K562 (cell line): ENCODE results near the gene DAAM1. TPM values are rescaled to one million over a fixed set of nuclear protein-coding genes. Genes with fewer than 3 reads are reported as not detected.

ENCODE experiments used
- ATAC-seq: fragments of 200-7000 bp; cut with Tn5 transposase; 3 replicates; pipeline ENCODE4 v1.9.1; 2020; ENCODE audit warnings: moderate library complexity
- BruUV-seq: library from RNA; stranded (reverse); fragments of 400-500 nt; replicated peaks from 2 replicates; lab custom pipeline; 2021; lab: Mats Ljungman, UMichigan
- CTCF ChIA-PET: fragments of 300-600 bp; formaldehyde crosslinking; extraction: SDS; loops from one replicate; lab custom pipeline; 2021; ENCODE audit warnings: low intra/inter-chr PET ratio; lab: Yijun Ruan, JAX
- POLR2A ChIA-PET: fragments of 300-600, 350-650 bp; sonication (Branson Sonifier 250); formaldehyde crosslinking; extraction: SDS; loops from one replicate; lab custom pipeline; 2021; ENCODE audit warnings: antibody characterized with exemption, inconsistent platforms; lab: Yijun Ruan, JAX
- DNase-seq, 4 experiments: peaks; one replicate each; pipeline versions ENCODE4 v3.0.0 to v3.0.0-alpha.2; 2011 to 2018; ENCODE audit warnings: low spot score in 3 of 4, mixed read lengths in 3 of 4; ENCODE audit errors: extremely low read depth in 1 of 4
- FAIRE-seq: peaks from 2 replicates; lab custom pipeline; 2011; peaks lifted over from hg19 to GRCh38; lab: Jason Lieb, UNC
- H2AFZ ChIP-seq: 2 replicates; pipeline ENCODE4 v1.6.0; 2011; ENCODE audit warnings: low read depth, low read length, control low read depth, inconsistent platforms
- H3K27ac ChIP-seq: fragments of 200-600 bp; 3 replicates; pipeline ENCODE4 v1.8.0; 2011; ENCODE audit warnings: low read depth, mild to moderate bottlenecking, control low read depth, inconsistent platforms, low read length, moderate library complexity, mixed read lengths; ENCODE audit errors: extremely low read depth
- H3K27me3 ChIP-seq, 2 experiments: fragments of 300-600 bp in 1 of 2; 2 replicates in 1 of 2; 3 replicates in 1 of 2; pipeline versions ENCODE4 v1.6.0 to v1.8.0; 2011; ENCODE audit warnings: inconsistent platforms in 2 of 2, low read length in 2 of 2, mild to moderate bottlenecking in 1 of 2, mixed read lengths in 1 of 2, moderate library complexity in 1 of 2; ENCODE audit not compliant: control insufficient read depth in 2 of 2, insufficient read depth in 2 of 2
- H3K36me3 ChIP-seq: fragments of 300-600 bp; 3 replicates; pipeline ENCODE4 v1.8.0; 2011; ENCODE audit warnings: mild to moderate bottlenecking, low read length, inconsistent platforms; ENCODE audit not compliant: control insufficient read depth, insufficient read depth
- H3K4me1 ChIP-seq, 2 experiments: fragments of 200-600 bp in 1 of 2; replicated peaks in 1 of 2; 2 replicates in 1 of 2; 3 replicates in 1 of 2; pipeline versions ENCODE4 v1.5.1 to v1.8.0; 2011; ENCODE audit warnings: inconsistent platforms in 2 of 2, low read length in 2 of 2, mild to moderate bottlenecking in 1 of 2, mixed read lengths in 1 of 2, moderate library complexity in 1 of 2; ENCODE audit not compliant: control insufficient read depth in 2 of 2, insufficient read depth in 2 of 2
- H3K4me2 ChIP-seq: 2 replicates; pipeline ENCODE4 v1.6.1; 2011; ENCODE audit warnings: low read length, control low read depth, inconsistent platforms, mixed read lengths; ENCODE audit not compliant: insufficient read depth
- H3K4me3 ChIP-seq: fragments of 200-600 bp; sonication (generic), shearing (Covaris generic); 2 replicates; pipeline ENCODE4 v1.5.1; 2016; ENCODE audit warnings: control low read depth, inconsistent platforms
- H3K79me2 ChIP-seq: fragments of 200-600 bp; 3 replicates; pipeline ENCODE4 v1.8.0; 2011; ENCODE audit warnings: low read length, inconsistent platforms; ENCODE audit not compliant: control insufficient read depth, insufficient read depth
- H3K9ac ChIP-seq, 2 experiments: 2 replicates each; pipeline versions ENCODE4 v1.6.0 to v1.6.1; 2011; ENCODE audit warnings: low read depth in 2 of 2, low read length in 2 of 2, control low read depth in 1 of 2, inconsistent platforms in 1 of 2, mild to moderate bottlenecking in 1 of 2, mixed read lengths in 1 of 2; ENCODE audit not compliant: insufficient read depth in 1 of 2
- H3K9me1 ChIP-seq: one replicate; pipeline ENCODE4 v1.6.0; 2011; ENCODE audit warnings: inconsistent platforms, mild to moderate bottlenecking, low read length, moderate library complexity; ENCODE audit not compliant: control insufficient read depth, insufficient read depth
- H3K9me3 ChIP-seq: replicated peaks from 2 replicates; pipeline ENCODE4 v1.5.1; 2011; ENCODE audit warnings: low read depth, low read length, inconsistent platforms; ENCODE audit not compliant: control insufficient read depth, insufficient read depth
- H4K20me1 ChIP-seq: replicated peaks from 2 replicates; pipeline ENCODE4 v1.6.1; 2011; ENCODE audit warnings: low read length, inconsistent platforms, mixed read lengths; ENCODE audit not compliant: control insufficient read depth, insufficient read depth
- ARID3B ChIP-seq: fragments of 250-450 bp; sonication (Bioruptor Pico); IDR thresholded peaks from 2 replicates; pipeline ENCODE4 v1.4.0; 2020; ENCODE audit warnings: borderline replicate concordance
- BDP1 ChIP-seq: IDR thresholded peaks from 3 replicates; pipeline ENCODE4 v1.6.1; 2011; ENCODE audit not compliant: insufficient read length, insufficient read depth
- BRD4 ChIP-seq: fragments of 200-600 bp; sonication (generic); IDR thresholded peaks from 2 replicates; pipeline ENCODE4 v1.6.1; 2017; ENCODE audit warnings: inconsistent platforms
- CREB1 ChIP-seq, 2 experiments: sonication (generic) in 1 of 2; formaldehyde crosslinking in 1 of 2; IDR thresholded peaks; 2 replicates each; pipeline versions ENCODE4 v1.6.1 to v1.8.0; 2012 to 2022; ENCODE audit warnings: inconsistent platforms in 1 of 2, mild to moderate bottlenecking in 1 of 2, missing genetic modification reagents in 1 of 2, moderate library complexity in 1 of 2
- GTF2E2 ChIP-seq: fragments of 200-800 bp; sonication (Bioruptor generic); IDR thresholded peaks from 2 replicates; pipeline ENCODE4 v1.6.1; 2016; ENCODE audit warnings: missing genetic modification characterization, missing compliant biosample characterization
- MYBL2 ChIP-seq, 2 experiments: fragments of 450-650 bp in 1 of 2; sonication (generic) in 1 of 2; formaldehyde crosslinking in 1 of 2; IDR thresholded peaks; 2 replicates each; pipeline versions ENCODE4 v1.6.1 to v1.8.1; 2017 to 2022; ENCODE audit warnings: borderline replicate concordance in 1 of 2, inconsistent platforms in 1 of 2, low read depth in 1 of 2, mild to moderate bottlenecking in 1 of 2, missing genetic modification reagents in 1 of 2, moderate library complexity in 1 of 2
- NR2C2 ChIP-seq, 2 experiments: fragments of 200-800 bp in 1 of 2; sonication (Bioruptor generic) in 1 of 2; sonication (generic) in 1 of 2; formaldehyde crosslinking in 1 of 2; IDR thresholded peaks; 2 replicates each; pipeline versions ENCODE4 v1.6.1 to v1.8.0; 2016 to 2022; ENCODE audit warnings: mild to moderate bottlenecking in 1 of 2, missing compliant biosample characterization in 1 of 2, missing genetic modification characterization in 1 of 2, missing genetic modification reagents in 1 of 2
- NR2F6 ChIP-seq: fragments of 450-650 bp; formaldehyde crosslinking; IDR thresholded peaks from 2 replicates; pipeline ENCODE4 v1.4.0; 2020; ENCODE audit warnings: mild to moderate bottlenecking
- POLR3A ChIP-seq: IDR thresholded peaks from 2 replicates; pipeline ENCODE4 v1.6.1; 2011; ENCODE audit warnings: borderline replicate concordance, mild to moderate bottlenecking, moderate library complexity; ENCODE audit not compliant: insufficient read length, insufficient read depth; ENCODE audit errors: extremely low read depth
- POLR3G ChIP-seq: IDR thresholded peaks from 2 replicates; pipeline ENCODE4 v1.6.1; 2011; ENCODE audit not compliant: insufficient read length, insufficient replicate concordance; ENCODE audit errors: extremely low read depth
- RBM34 ChIP-seq: fragments of 200-400 bp; formaldehyde crosslinking; IDR thresholded peaks from 2 replicates; pipeline ENCODE4 v1.6.1; 2018; ENCODE audit warnings: low read length, borderline replicate concordance; ENCODE audit not compliant: insufficient read depth
- ZEB2 ChIP-seq: fragments of 450-650 bp; IDR thresholded peaks from 2 replicates; pipeline ENCODE4 v1.6.1; 2016
- ZNF134 ChIP-seq: fragments of 250-450 bp; sonication (Bioruptor Pico); conservative IDR thresholded peaks from 2 replicates; pipeline ENCODE4 v1.4.0; 2020
- ZNF586 ChIP-seq: fragments of 450-650 bp; formaldehyde crosslinking; conservative IDR thresholded peaks from 2 replicates; pipeline ENCODE4 v1.4.0; 2020; ENCODE audit warnings: mild to moderate bottlenecking, moderate library complexity
- ZNF76 ChIP-seq: fragments of 250-450 bp; sonication (Bioruptor Pico); IDR thresholded peaks from 2 replicates; pipeline ENCODE4 v1.4.0; 2020; ENCODE audit warnings: mild to moderate bottlenecking, moderate library complexity, borderline replicate concordance
- WGBS: fragments of 100-300 bp; shearing (Covaris generic); methylation state at CpG from one replicate; pipeline ENCODE4 v1.1.6; 2016; ENCODE audit warnings: low coverage, mixed read lengths; ENCODE audit not compliant: insufficient coverage; ENCODE audit errors: missing lambda C conversion rate; 5-methylcytosine and 5-hydroxymethylcytosine counted together
- in situ Hi-C: fragments of 300-500 bp; cut with MboI; formaldehyde crosslinking; loops from 4 replicates; pipeline ENCODE4 v1.15.0; 2018; ENCODE audit warnings: inconsistent platforms, mixed read lengths
- intact Hi-C: fragments of 100-400 bp; cut with micrococcal nuclease; formaldehyde crosslinking; loops from 2 replicates; pipeline ENCODE4 v1.14.2; 2022
- polyA plus RNA-seq, 8 experiments: library from polyadenylated mRNA; depleted of rRNA in 4 of 8; stranded (reverse) in 5 of 8; unstranded in 3 of 8; fragments of >200 nt; fragmentation: Nextera tagmentation in 2 of 8; fragmentation: Illumina TruSeq in 1 of 8; extraction: Ambion mirVana in 2 of 8; extraction: Trizol in 1 of 8; gene quantifications; 2 replicates each; pipeline versions ENCODE4 v1.2.1 to v1.2.3, GENCODE V29; 2011 to 2014; ENCODE audit warnings: inconsistent platforms in 1 of 8, missing spikeins in 1 of 8
- total RNA-seq, 7 experiments: library from RNA; depleted of rRNA in 6 of 7; stranded (reverse); fragments of >200 nt in 6 of 7; fragmentation: Illumina TruSeq in 2 of 7; extraction: Trizol in 2 of 7; gene quantifications; 2 replicates each; pipeline versions ENCODE4 v1.2.1 to v1.2.3, GENCODE V29; 2011 to 2021; ENCODE audit warnings: low replicate concordance in 1 of 7
- TF ChIP-seq, protein P1 (sequence below): IDR thresholded peaks from 2 replicates; pipeline ENCODE4 v1.6.1; 2012; ENCODE audit warnings: low read depth, low read length, improper control_type of control experiment, borderline replicate concordance

Gene DAAM1
- total and polyA plus RNA-seq, 9 of the 15 experiments (the other 6 are each of a cell fraction or from before 2014, with no cell fraction given): 3.6 to 11.6 (median 6.7) TPM

DNA sequence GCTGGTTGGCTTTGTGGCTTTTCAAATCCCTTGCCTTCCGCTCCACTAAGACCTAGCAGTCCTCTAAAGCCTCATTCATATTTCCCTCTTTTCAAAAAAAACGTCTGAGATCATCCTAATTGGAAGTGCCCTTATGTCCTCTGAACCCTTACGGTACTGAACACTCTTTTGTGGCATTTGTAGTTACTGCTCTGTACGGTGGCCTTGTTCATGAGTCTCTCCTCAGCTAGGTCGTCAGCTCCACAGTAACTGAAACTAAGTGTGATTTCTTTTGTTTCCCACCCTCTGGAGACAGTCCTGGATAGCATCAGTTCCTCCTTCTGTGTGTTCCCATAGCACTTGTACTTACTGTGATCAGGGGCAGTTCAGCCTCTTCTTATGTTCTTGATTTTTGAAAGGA is 49.7 kb downstream of the DAAM1 start:
- no peaks in the 10 kb centered on the region for H3K9me3 ChIP-seq
- no peak overlapping the region for H3K4me2 ChIP-seq
- intact Hi-C loops: no loop called here
- FAIRE-seq (no peak), DNase-seq (no peak), ATAC-seq (no peak)
- TF ChIP-seq RBM34 (no peak), BRD4 (no peak), GTF2E2 (tag) (no peak), ZNF586 (CRISPR knock-in tag) (no peak), NR2C2 (CRISPR knock-in tag; IDR thresholded peaks at IDR 0.05) (no peak), NR2C2 (tag; IDR thresholded peaks at IDR 0.05) (no peak), ARID3B (CRISPR knock-in tag) (no peak), MYBL2 (IDR thresholded peaks at IDR 0.05; ENCODE audit: low read depth) (no peak), MYBL2 (CRISPR knock-in tag; IDR thresholded peaks at IDR 0.05; ENCODE audit: borderline replicate concordance) (no peak), POLR3A (no peak), ZNF134 (CRISPR knock-in tag) (no peak), BDP1 (no peak), ZNF76 (CRISPR knock-in tag) (no peak), CREB1 (IDR thresholded peaks at IDR 0.05) (no peak), CREB1 (CRISPR knock-in tag; IDR thresholded peaks at IDR 0.05) (no peak), ZEB2 (no peak), NR2F6 (CRISPR knock-in tag) (no peak), POLR3G (no peak)
- TF ChIP-seq, protein P1, sequence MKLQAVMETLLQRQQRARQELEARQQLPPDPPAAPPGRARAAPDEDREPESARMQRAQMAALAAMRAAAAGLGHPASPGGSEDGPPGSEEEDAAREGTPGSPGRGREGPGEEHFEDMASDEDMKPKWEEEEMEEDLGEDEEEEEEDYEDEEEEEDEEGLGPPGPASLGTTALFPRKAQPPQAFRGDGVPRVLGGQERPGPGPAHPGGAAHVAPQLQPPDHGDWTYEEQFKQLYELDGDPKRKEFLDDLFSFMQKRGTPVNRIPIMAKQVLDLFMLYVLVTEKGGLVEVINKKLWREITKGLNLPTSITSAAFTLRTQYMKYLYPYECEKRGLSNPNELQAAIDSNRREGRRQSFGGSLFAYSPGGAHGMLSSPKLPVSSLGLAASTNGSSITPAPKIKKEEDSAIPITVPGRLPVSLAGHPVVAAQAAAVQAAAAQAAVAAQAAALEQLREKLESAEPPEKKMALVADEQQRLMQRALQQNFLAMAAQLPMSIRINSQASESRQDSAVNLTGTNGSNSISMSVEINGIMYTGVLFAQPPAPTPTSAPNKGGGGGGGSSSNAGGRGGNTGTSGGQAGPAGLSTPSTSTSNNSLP: no peak
- H2AFZ ChIP-seq: no peak overlapping the region
- no peaks in the 10 kb centered on the region; a peak in 1 of 5 replicates for H3K4me1 ChIP-seq
- CTCF ChIA-PET: no interaction called here
- in situ Hi-C loops: no loop called here
- no peaks in the 10 kb centered on the region for H4K20me1 ChIP-seq
- H3K4me3 ChIP-seq: no peak overlapping the region
- H3K9me1 ChIP-seq: no peaks in the 10 kb centered on the region
- no peaks in the 10 kb centered on the region for H3K36me3 ChIP-seq
- no peaks in the 10 kb centered on the region for H3K79me2 ChIP-seq
- H3K27me3 ChIP-seq: no peaks in the 10 kb centered on the region
- H3K27ac ChIP-seq: no peak overlapping the region
- WGBS: 14% methylated on average over 3 of the region's 5 CpGs
- no TSS peak for BruUV-seq
- POLR2A ChIA-PET: no interaction called here
- no peak overlapping the region for H3K9ac ChIP-seq
